IMR-90 (cell line): ENCODE results near the gene ME2. TPM values are rescaled to one million over a fixed set of nuclear protein-coding genes. Genes with fewer than 3 reads are reported as not detected.

Source experiments
- ATAC-seq: fragments of 200-7000 bp; cut with Tn5 transposase; 2 replicates; pipeline ENCODE4 v1.9.1; 2020; ENCODE audit warnings: low read depth, mild to moderate bottlenecking, moderate library complexity
- BruUV-seq: library from RNA; stranded (reverse); fragments of 400-500 nt; replicated peaks from 2 replicates; lab custom pipeline; 2021; lab: Mats Ljungman, UMichigan
- CTCF ChIA-PET: fragments of 300-600 bp; formaldehyde crosslinking; extraction: SDS; loops from one replicate; lab custom pipeline; 2021; ENCODE audit warnings: antibody characterized with exemption; lab: Yijun Ruan, JAX
- POLR2A ChIA-PET: fragments of 300-600 bp; sonication (Branson Sonifier 250); formaldehyde crosslinking; loops from one replicate; lab custom pipeline; 2022; ENCODE audit warnings: antibody characterized with exemption; ENCODE audit not compliant: unreplicated experiment; lab: Charles Lee
- DNase-seq: peaks from one replicate; pipeline ENCODE4 v3.0.0; 2013
- H2AFZ ChIP-seq: replicated peaks from 2 replicates; pipeline ENCODE3; 2013; ENCODE audit warnings: low read length, mild to moderate bottlenecking; ENCODE audit not compliant: poor library complexity
- H2AK5ac ChIP-seq: 2 replicates; pipeline ENCODE4 v1.6.1; 2013; ENCODE audit warnings: low read depth, low read length, inconsistent platforms
- H2AK9ac ChIP-seq: replicated peaks from 2 replicates; pipeline ENCODE3; 2013; ENCODE audit warnings: mild to moderate bottlenecking, low read depth, low read length, moderate library complexity; ENCODE audit not compliant: poor library complexity
- H2BK120ac ChIP-seq: 2 replicates; pipeline ENCODE4 v1.6.1; 2013; ENCODE audit warnings: low read depth, low read length, inconsistent platforms
- H2BK15ac ChIP-seq: 3 replicates; pipeline ENCODE4 v1.6.1; 2013; ENCODE audit warnings: low read depth, low read length, inconsistent platforms
- H2BK20ac ChIP-seq: 2 replicates; pipeline ENCODE4 v1.6.1; 2013; ENCODE audit warnings: low read depth, mild to moderate bottlenecking, inconsistent platforms, low read length, moderate library complexity
- H2BK5ac ChIP-seq: 2 replicates; pipeline ENCODE4 v1.6.1; 2013; ENCODE audit warnings: mild to moderate bottlenecking, low read depth, low read length, inconsistent platforms; ENCODE audit not compliant: poor library complexity, severe bottlenecking
- H3K14ac ChIP-seq: replicated peaks from 2 replicates; pipeline ENCODE4 v1.6.1; 2013; ENCODE audit warnings: low read depth, low read length, inconsistent platforms
- H3K18ac ChIP-seq: 2 replicates; pipeline ENCODE4 v1.6.1; 2013; ENCODE audit warnings: low read depth, low read length, control low read depth
- H3K23ac ChIP-seq: 2 replicates; pipeline ENCODE4 v1.6.1; 2013; ENCODE audit warnings: low read depth, low read length, inconsistent platforms
- H3K27ac ChIP-seq: 2 replicates; pipeline ENCODE4 v1.5.1; 2013; ENCODE audit warnings: mild to moderate bottlenecking, control low read depth, low read length; ENCODE audit not compliant: insufficient read depth
- H3K27me3 ChIP-seq: 2 replicates; pipeline ENCODE4 v1.6.1; 2013; ENCODE audit warnings: low read length; ENCODE audit not compliant: control insufficient read depth, insufficient read depth
- H3K36me3 ChIP-seq: 2 replicates; pipeline ENCODE4 v1.6.1; 2013; ENCODE audit warnings: low read length, mixed read lengths; ENCODE audit not compliant: control insufficient read depth, insufficient read depth
- H3K4ac ChIP-seq: 2 replicates; pipeline ENCODE4 v1.6.1; 2013; ENCODE audit warnings: low read depth, low read length, inconsistent platforms
- H3K4me1 ChIP-seq: 2 replicates; pipeline ENCODE4 v1.6.1; 2013; ENCODE audit warnings: low read length, mixed read lengths; ENCODE audit not compliant: control insufficient read depth, insufficient read depth
- H3K4me2 ChIP-seq: 2 replicates; pipeline ENCODE4 v1.6.1; 2013; ENCODE audit warnings: low read depth, mild to moderate bottlenecking, control low read depth, low read length, moderate library complexity
- H3K4me3 ChIP-seq: 2 replicates; pipeline ENCODE4 v1.5.1; 2013; ENCODE audit warnings: low read depth, mild to moderate bottlenecking, control low read depth, low read length, moderate library complexity; ENCODE audit not compliant: insufficient read depth
- H3K56ac ChIP-seq: 2 replicates; pipeline ENCODE4 v1.6.1; 2013; ENCODE audit warnings: low read length, inconsistent platforms; ENCODE audit not compliant: insufficient read depth; ENCODE audit errors: extremely low read depth
- H3K79me1 ChIP-seq, 2 experiments: 2 replicates each; pipeline ENCODE4 v1.6.1; 2013; ENCODE audit warnings: low read length in 2 of 2, inconsistent platforms in 1 of 2, low read depth in 1 of 2
- H3K9ac ChIP-seq: 2 replicates; pipeline ENCODE4 v1.6.1; 2013; ENCODE audit warnings: low read depth, low read length, control low read depth
- H3K9me1 ChIP-seq: 2 replicates; pipeline ENCODE4 v1.6.1; 2013; ENCODE audit warnings: low read length, inconsistent platforms; ENCODE audit not compliant: insufficient read depth
- H3K9me3 ChIP-seq: 2 replicates; pipeline ENCODE4 v1.6.1; 2013; ENCODE audit warnings: low read length; ENCODE audit not compliant: control insufficient read depth, insufficient read depth
- H4K20me1 ChIP-seq: 2 replicates; pipeline ENCODE4 v1.6.1; 2013; ENCODE audit warnings: low read length, inconsistent platforms; ENCODE audit not compliant: insufficient read depth
- H4K5ac ChIP-seq: 2 replicates; pipeline ENCODE4 v1.6.1; 2013; ENCODE audit warnings: mild to moderate bottlenecking, low read depth, low read length, control low read depth
- H4K8ac ChIP-seq, 2 experiments: 2 replicates each; pipeline ENCODE4 v1.6.1; 2013; ENCODE audit warnings: low read depth in 2 of 2, low read length in 2 of 2, control low read depth in 1 of 2, inconsistent platforms in 1 of 2
- H4K91ac ChIP-seq: 2 replicates; pipeline ENCODE4 v1.6.1; 2013; ENCODE audit warnings: low read depth, low read length, inconsistent platforms; ENCODE audit not compliant: insufficient read depth
- CEBPB ChIP-seq: IDR thresholded peaks from 2 replicates; pipeline ENCODE4 v1.6.1; 2012; ENCODE audit warnings: low read depth, low read length, improper control_type of control experiment
- CHD1 ChIP-seq: IDR thresholded peaks from 2 replicates; pipeline ENCODE4 v1.6.1; 2012; ENCODE audit warnings: low read depth, low read length, improper control_type of control experiment
- ELK1 ChIP-seq: fragments of 150-350 bp; IDR thresholded peaks from 2 replicates; pipeline ENCODE4 v1.6.1; 2016; ENCODE audit warnings: low read depth, mild to moderate bottlenecking, low read length, moderate library complexity, borderline replicate concordance
- FOS ChIP-seq: fragments of 150-350 bp; IDR thresholded peaks from 2 replicates; pipeline ENCODE4 v1.6.1; 2016; ENCODE audit warnings: low read depth, low read length
- MAFK ChIP-seq: IDR thresholded peaks from 2 replicates; pipeline ENCODE4 v1.6.1; 2012; ENCODE audit warnings: low read depth, low read length, improper control_type of control experiment
- MXI1 ChIP-seq: IDR thresholded peaks from 2 replicates; pipeline ENCODE4 v1.6.1; 2012; ENCODE audit warnings: low read depth, mild to moderate bottlenecking, low read length, moderate library complexity, borderline replicate concordance
- NFE2L2 ChIP-seq: fragments of 150-350 bp; IDR thresholded peaks from 2 replicates; pipeline ENCODE4 v1.6.1; 2016; ENCODE audit warnings: low read depth, mild to moderate bottlenecking, low read length
- POLR2A ChIP-seq: IDR thresholded peaks from 2 replicates; pipeline ENCODE4 v1.6.1; 2012; ENCODE audit warnings: mild to moderate bottlenecking, low read depth, low read length
- RAD21 ChIP-seq: IDR thresholded peaks from 2 replicates; pipeline ENCODE4 v1.6.1; 2012; ENCODE audit warnings: low read length, improper control_type of control experiment
- RCOR1 ChIP-seq: IDR thresholded peaks from 2 replicates; pipeline ENCODE4 v1.6.1; 2012; ENCODE audit warnings: mild to moderate bottlenecking, low read length, improper control_type of control experiment; ENCODE audit not compliant: insufficient replicate concordance
- RFX5 ChIP-seq: IDR thresholded peaks from 2 replicates; pipeline ENCODE4 v1.8.0; 2012; ENCODE audit warnings: low read depth, mild to moderate bottlenecking, low read length, moderate library complexity
- SMC3 ChIP-seq: fragments of 150-350 bp; IDR thresholded peaks from 2 replicates; pipeline ENCODE4 v1.6.1; 2016; ENCODE audit warnings: low read depth, mild to moderate bottlenecking, antibody characterized with exemption, low read length, moderate library complexity
- USF2 ChIP-seq: fragments of 150-350 bp; IDR thresholded peaks from 2 replicates; pipeline ENCODE4 v1.6.1; 2017; ENCODE audit warnings: mild to moderate bottlenecking, antibody characterized with exemption, low read length, low read depth
- WGBS, 2 experiments: methylation state at CpG; one replicate each; pipeline versions ENCODE4 v1.1.5 to v1.1.7; 2013; ENCODE audit warnings: missing lambda C conversion rate in 2 of 2; ENCODE audit not compliant: insufficient read length in 1 of 2; ENCODE audit errors: extremely low coverage in 2 of 2; 5-methylcytosine and 5-hydroxymethylcytosine counted together
- dilution Hi-C: fragments of 300-500 bp; cut with HindIII; formaldehyde crosslinking; loops from one replicate; pipeline ENCODE4 v1.14.3; 2018; ENCODE audit warnings: low sequenced_read_pairs; ENCODE audit not compliant: unreplicated experiment
- in situ Hi-C: fragments of 300-500 bp; cut with MboI; formaldehyde crosslinking; loops from 3 replicates; pipeline ENCODE4 v1.14.3; 2019; ENCODE audit warnings: low sequenced_read_pairs, inconsistent platforms, mixed read lengths
- intact Hi-C: fragments of 100-400 bp; cut with micrococcal nuclease; formaldehyde crosslinking; loops from 2 replicates; pipeline ENCODE4 v1.10.0; 2022
- polyA plus RNA-seq, 3 experiments: library from polyadenylated mRNA; depleted of rRNA; stranded (reverse); fragments of >200 nt; gene quantifications; 2 replicates each; pipeline ENCODE4 v1.2.3, GENCODE V29; 2012; ENCODE audit warnings: low replicate concordance in 1 of 3
- total RNA-seq: library from RNA; depleted of rRNA; stranded (reverse); fragments of >200 nt; gene quantifications from 2 replicates; pipeline ENCODE4 v1.2.3, GENCODE V29; 2012
- TF ChIP-seq, protein P1 (sequence below): conservative IDR thresholded peaks from 2 replicates; pipeline ENCODE4 v1.5.1; 2012; ENCODE audit warnings: mild to moderate bottlenecking, low read depth, low read length, improper control_type of control experiment

Gene ME2
- total and polyA plus RNA-seq, 2 of the 4 experiments (the other 2 are of a cell fraction), result 29.7 to 32.6 TPM

DNA sequence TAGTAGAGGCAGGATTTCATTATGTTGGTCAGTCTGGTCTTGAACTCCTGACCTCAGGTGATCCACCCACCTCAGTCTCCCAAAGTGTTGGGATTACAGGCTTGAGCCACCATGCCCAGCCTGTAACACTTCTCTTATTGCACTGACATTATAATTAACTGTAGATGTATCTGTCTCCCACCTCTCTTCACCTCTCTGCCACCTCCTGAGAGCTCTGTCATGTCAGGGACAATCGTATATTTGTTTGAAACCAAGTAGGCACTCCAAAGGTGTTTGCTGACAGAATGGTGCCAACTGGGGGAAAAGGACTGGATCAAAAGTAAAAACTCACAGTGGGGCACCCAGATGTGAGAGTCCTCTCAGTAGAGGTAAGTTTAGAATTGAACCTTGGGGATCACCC, 17.3 kb upstream of the ME2 start:
- H3K4me3 ChIP-seq, result no peak overlapping the region
- H3K18ac ChIP-seq, result no peak overlapping the region
- no peak overlapping the region for H3K4ac ChIP-seq
- no peaks in the 10 kb centered on the region for H3K4me1 ChIP-seq
- no CpG with 5 or more reads among the region's 1 CpG for WGBS, 2 experiments
- H3K56ac ChIP-seq, result no peak overlapping the region
- DNase-seq, result no peak
- H3K79me1 ChIP-seq, result no peaks in the 10 kb centered on the region
- no peaks in the 10 kb centered on the region for H3K9me3 ChIP-seq
- no peak overlapping the region for H4K91ac ChIP-seq
- peaks cover 6% of the 10 kb centered on the region; the same call in 1 of the 2 replicates for H3K27me3 ChIP-seq
- intact Hi-C loops, result no loop called here
- no peak overlapping the region for H3K14ac ChIP-seq
- H3K36me3 ChIP-seq, result no peaks in the 10 kb centered on the region
- H2AK5ac ChIP-seq, result no peak overlapping the region
- H3K27ac ChIP-seq, result no peak overlapping the region
- ChIA-PET CTCF (no interaction called here), POLR2A (no interaction called here)
- H2AFZ ChIP-seq, result no peak overlapping the region
- dilution Hi-C loops, result no loop called here
- no peak overlapping the region for H2AK9ac ChIP-seq
- TF ChIP-seq MAFK (no peak), MXI1 (no peak), FOS (no peak), USF2 (no peak), POLR2A (no peak), NFE2L2 (no peak), RCOR1 (no peak), SMC3 (no peak), CEBPB (no peak), ELK1 (no peak), RAD21 (no peak), CHD1 (no peak), RFX5 (no peak)
- TF ChIP-seq, protein P1, sequence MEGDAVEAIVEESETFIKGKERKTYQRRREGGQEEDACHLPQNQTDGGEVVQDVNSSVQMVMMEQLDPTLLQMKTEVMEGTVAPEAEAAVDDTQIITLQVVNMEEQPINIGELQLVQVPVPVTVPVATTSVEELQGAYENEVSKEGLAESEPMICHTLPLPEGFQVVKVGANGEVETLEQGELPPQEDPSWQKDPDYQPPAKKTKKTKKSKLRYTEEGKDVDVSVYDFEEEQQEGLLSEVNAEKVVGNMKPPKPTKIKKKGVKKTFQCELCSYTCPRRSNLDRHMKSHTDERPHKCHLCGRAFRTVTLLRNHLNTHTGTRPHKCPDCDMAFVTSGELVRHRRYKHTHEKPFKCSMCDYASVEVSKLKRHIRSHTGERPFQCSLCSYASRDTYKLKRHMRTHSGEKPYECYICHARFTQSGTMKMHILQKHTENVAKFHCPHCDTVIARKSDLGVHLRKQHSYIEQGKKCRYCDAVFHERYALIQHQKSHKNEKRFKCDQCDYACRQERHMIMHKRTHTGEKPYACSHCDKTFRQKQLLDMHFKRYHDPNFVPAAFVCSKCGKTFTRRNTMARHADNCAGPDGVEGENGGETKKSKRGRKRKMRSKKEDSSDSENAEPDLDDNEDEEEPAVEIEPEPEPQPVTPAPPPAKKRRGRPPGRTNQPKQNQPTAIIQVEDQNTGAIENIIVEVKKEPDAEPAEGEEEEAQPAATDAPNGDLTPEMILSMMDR, result no peak
- no peaks in the 10 kb centered on the region for H3K9me1 ChIP-seq
- in situ Hi-C loops, result no loop called here
- no peak overlapping the region for H3K23ac ChIP-seq
- no TSS peak for BruUV-seq
- no peak overlapping the region for H2BK20ac ChIP-seq
- no peak overlapping the region for H4K8ac ChIP-seq
- H2BK15ac ChIP-seq, result no peak overlapping the region
- no peak for ATAC-seq
- H3K4me2 ChIP-seq, result no peak overlapping the region
- no peak overlapping the region for H3K9ac ChIP-seq
- H4K20me1 ChIP-seq, result no peaks in the 10 kb centered on the region
- no peak overlapping the region for H2BK120ac ChIP-seq
- H2BK5ac ChIP-seq, result no peak overlapping the region
- H4K5ac ChIP-seq, result no peak overlapping the region
